Liver (tissue), 9 donors: ENCODE measurements around the gene AGBL5. TPM values are rescaled to one million over a fixed set of nuclear protein-coding genes. Genes with fewer than 3 reads are reported as not detected.

Source experiments
- DNase-seq: peaks from one replicate; pipeline ENCODE4 v3.0.0-alpha.2; 2017; ENCODE audit warnings: low spot score
- H3K27ac ChIP-seq, 2 donors: one replicate each; pipeline ENCODE4 v1.7.0; 2013; ENCODE audit warnings: inconsistent platforms in 2 of 2, low read length in 2 of 2, control low read depth in 1 of 2, low read depth in 1 of 2, mild to moderate bottlenecking in 1 of 2
- H3K27me3 ChIP-seq, 4 donors: one replicate each; pipeline versions ENCODE4 v1.6.1 to v1.7.0; 2013; ENCODE audit warnings: low read length in 3 of 4, inconsistent platforms in 1 of 4, mild to moderate bottlenecking in 1 of 4, moderate library complexity in 1 of 4; ENCODE audit not compliant: control insufficient read depth in 4 of 4, insufficient read depth in 4 of 4
- H3K36me3 ChIP-seq, 4 donors: one replicate each; pipeline versions ENCODE4 v1.6.1 to v1.7.0; 2013; ENCODE audit warnings: low read length in 3 of 4, mild to moderate bottlenecking in 3 of 4, low read depth in 1 of 4, moderate library complexity in 1 of 4; ENCODE audit not compliant: control insufficient read depth in 4 of 4, insufficient read depth in 3 of 4
- H3K4me1 ChIP-seq, 4 donors: one replicate each; pipeline versions ENCODE4 v1.6.1 to v1.7.0; 2013; ENCODE audit warnings: low read length in 3 of 4, mild to moderate bottlenecking in 3 of 4, moderate library complexity in 1 of 4; ENCODE audit not compliant: control insufficient read depth in 4 of 4, insufficient read depth in 4 of 4
- H3K4me3 ChIP-seq, 3 donors: one replicate each; pipeline versions ENCODE4 v1.6.1 to v1.7.0; 2013; ENCODE audit warnings: low read length in 3 of 3, control low read depth in 1 of 3, low read depth in 1 of 3, mild to moderate bottlenecking in 1 of 3
- H3K9ac ChIP-seq, 2 donors: one replicate each; pipeline ENCODE4 v1.7.0; 2013; ENCODE audit warnings: low read length in 2 of 2, mild to moderate bottlenecking in 2 of 2, moderate library complexity in 2 of 2, control low read depth in 1 of 2, low read depth in 1 of 2
- H3K9me3 ChIP-seq, 4 donors: one replicate each; pipeline versions ENCODE4 v1.6.1 to v1.7.0; 2013; ENCODE audit warnings: low read length in 3 of 4; ENCODE audit not compliant: control insufficient read depth in 4 of 4
- ATF3 ChIP-seq: IDR thresholded peaks from 2 replicates; pipeline ENCODE4 v1.6.1; 2016; ENCODE audit warnings: antibody characterized with exemption
- EGR1 ChIP-seq, 2 donors: IDR thresholded peaks; 2 replicates each; pipeline ENCODE4 v1.6.1; 2016 to 2018; ENCODE audit warnings: antibody characterized with exemption in 2 of 2, low read depth in 2 of 2
- FOXA1 ChIP-seq: IDR thresholded peaks from 2 replicates; pipeline ENCODE4 v1.6.1; 2016; ENCODE audit warnings: antibody characterized with exemption
- FOXA2 ChIP-seq: IDR thresholded peaks from 2 replicates; pipeline ENCODE4 v1.6.1; 2016; ENCODE audit warnings: antibody characterized with exemption
- GABPA ChIP-seq, 2 donors: IDR thresholded peaks in 1 of 2; conservative IDR thresholded peaks in 1 of 2; 2 replicates each; pipeline ENCODE4 v1.6.1; 2016; ENCODE audit warnings: antibody characterized with exemption in 2 of 2, mild to moderate bottlenecking in 1 of 2, moderate library complexity in 1 of 2
- HNF4A ChIP-seq, 2 donors: conservative IDR thresholded peaks; 2 replicates each; pipeline ENCODE4 v1.6.1; 2016; ENCODE audit warnings: antibody characterized with exemption in 2 of 2, mild to moderate bottlenecking in 2 of 2
- JUND ChIP-seq, 2 donors: IDR thresholded peaks; 2 replicates each; pipeline ENCODE4 v1.6.1; 2016; ENCODE audit warnings: antibody characterized with exemption in 2 of 2
- NR2F2 ChIP-seq: IDR thresholded peaks from 2 replicates; pipeline ENCODE4 v1.6.1; 2016; ENCODE audit warnings: antibody characterized with exemption
- RXRA ChIP-seq, 2 donors: IDR thresholded peaks; 2 replicates each; pipeline ENCODE4 v1.6.1; 2017 to 2018; ENCODE audit warnings: antibody characterized with exemption in 2 of 2, mild to moderate bottlenecking in 1 of 2
- SP1 ChIP-seq: IDR thresholded peaks from 2 replicates; pipeline ENCODE4 v1.6.1; 2018; ENCODE audit warnings: antibody characterized with exemption, mild to moderate bottlenecking
- TAF1 ChIP-seq: conservative IDR thresholded peaks from 2 replicates; pipeline ENCODE4 v1.6.1; 2016; ENCODE audit warnings: antibody characterized with exemption, mild to moderate bottlenecking
- WGBS: extraction: QIAGEN DNeasy Blood & Tissue Kit; methylation state at CpG from one replicate; pipeline ENCODE4 v1.1.7; 2013; 5-methylcytosine and 5-hydroxymethylcytosine counted together
- polyA plus RNA-seq, 2 donors: library from polyadenylated mRNA; stranded (reverse) in 1 of 2; unstranded in 1 of 2; fragments of 200-250 nt in 1 of 2; fragments of >200 nt in 1 of 2; fragmentation: Nextera tagmentation in 1 of 2; extraction: Ambion mirVana in 1 of 2; gene quantifications; one replicate each; pipeline versions ENCODE4 v1.2.1 to v1.2.3, GENCODE V29; 2013 to 2015
- total RNA-seq, 2 donors: library from RNA; depleted of rRNA; stranded (reverse); fragments of >200 nt; gene quantifications; one replicate each; pipeline ENCODE4 v1.2.3, GENCODE V29; 2014
- TF ChIP-seq, protein P1 (sequence below): IDR thresholded peaks from 2 replicates; pipeline ENCODE4 v1.6.1; 2016; ENCODE audit warnings: antibody characterized with exemption, mild to moderate bottlenecking
- TF ChIP-seq, protein P2 (sequence below): IDR thresholded peaks from 2 replicates; pipeline ENCODE4 v1.6.1; 2016; ENCODE audit warnings: antibody characterized with exemption
- donor health status: healthy.
- donor health status: healthy.
- donor health status: healthy.
- donor health status: healthy.
- donor health status: healthy.

The AGBL5 gene
- total and polyA plus RNA-seq, 4 donors, result 3.2 to 9.0 (median 4.8) TPM

DNA sequence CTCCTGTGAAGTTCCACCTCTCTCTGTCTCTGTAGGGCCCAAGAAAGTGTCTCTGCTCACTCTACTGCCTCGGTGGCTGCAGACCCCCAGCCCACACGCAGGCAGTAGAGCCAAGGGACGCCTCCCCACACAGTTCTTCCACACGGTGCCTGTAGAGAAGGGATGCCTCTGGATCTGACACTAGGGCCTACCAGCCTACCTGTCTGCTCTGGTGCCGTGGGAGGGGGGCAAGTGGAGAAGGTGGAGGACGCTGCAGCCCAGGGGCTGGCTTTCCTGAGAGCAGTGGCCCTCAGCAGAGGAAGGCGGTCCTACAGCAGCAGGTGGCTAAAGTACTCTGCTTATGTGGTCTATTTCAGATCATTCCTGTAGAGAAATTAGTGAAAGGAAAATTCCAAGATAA, 27.7 kb upstream of the AGBL5 start:
- Histone ChIP-seq H3K27me3 (no peaks in the 10 kb centered on the region), H3K9me3 (no peaks in the 10 kb centered on the region), H3K4me1 (peaks cover 10 to 27% (median 21%) of the 10 kb centered on the region in 4 donors), H3K36me3 (peaks cover 9 to 43% (median 14%) of the 10 kb centered on the region in 4 donors), H3K27ac (no peak overlapping the region), H3K4me3 (no peak overlapping the region), H3K9ac (no peak overlapping the region)
- WGBS, result 95% methylated on average over 7 of the region's 7 CpGs
- TF ChIP-seq FOXA2 (no peak), ATF3 (no peak), HNF4A (conservative IDR thresholded peaks at IDR 0.05) (no peak), RXRA (IDR thresholded peaks at IDR 0.05) (no peak), JUND (IDR thresholded peaks at IDR 0.05) (no peak), EGR1 (IDR thresholded peaks at IDR 0.05; ENCODE audit: low read depth in 2 of 2) (no peak), SP1 (no peak), TAF1 (no peak), FOXA1 (no peak), GABPA (IDR thresholded peaks at IDR 0.05 in 1 of 2, conservative IDR thresholded peaks at IDR 0.05 in 1 of 2) (no peak)
- TF ChIP-seq, protein P1, sequence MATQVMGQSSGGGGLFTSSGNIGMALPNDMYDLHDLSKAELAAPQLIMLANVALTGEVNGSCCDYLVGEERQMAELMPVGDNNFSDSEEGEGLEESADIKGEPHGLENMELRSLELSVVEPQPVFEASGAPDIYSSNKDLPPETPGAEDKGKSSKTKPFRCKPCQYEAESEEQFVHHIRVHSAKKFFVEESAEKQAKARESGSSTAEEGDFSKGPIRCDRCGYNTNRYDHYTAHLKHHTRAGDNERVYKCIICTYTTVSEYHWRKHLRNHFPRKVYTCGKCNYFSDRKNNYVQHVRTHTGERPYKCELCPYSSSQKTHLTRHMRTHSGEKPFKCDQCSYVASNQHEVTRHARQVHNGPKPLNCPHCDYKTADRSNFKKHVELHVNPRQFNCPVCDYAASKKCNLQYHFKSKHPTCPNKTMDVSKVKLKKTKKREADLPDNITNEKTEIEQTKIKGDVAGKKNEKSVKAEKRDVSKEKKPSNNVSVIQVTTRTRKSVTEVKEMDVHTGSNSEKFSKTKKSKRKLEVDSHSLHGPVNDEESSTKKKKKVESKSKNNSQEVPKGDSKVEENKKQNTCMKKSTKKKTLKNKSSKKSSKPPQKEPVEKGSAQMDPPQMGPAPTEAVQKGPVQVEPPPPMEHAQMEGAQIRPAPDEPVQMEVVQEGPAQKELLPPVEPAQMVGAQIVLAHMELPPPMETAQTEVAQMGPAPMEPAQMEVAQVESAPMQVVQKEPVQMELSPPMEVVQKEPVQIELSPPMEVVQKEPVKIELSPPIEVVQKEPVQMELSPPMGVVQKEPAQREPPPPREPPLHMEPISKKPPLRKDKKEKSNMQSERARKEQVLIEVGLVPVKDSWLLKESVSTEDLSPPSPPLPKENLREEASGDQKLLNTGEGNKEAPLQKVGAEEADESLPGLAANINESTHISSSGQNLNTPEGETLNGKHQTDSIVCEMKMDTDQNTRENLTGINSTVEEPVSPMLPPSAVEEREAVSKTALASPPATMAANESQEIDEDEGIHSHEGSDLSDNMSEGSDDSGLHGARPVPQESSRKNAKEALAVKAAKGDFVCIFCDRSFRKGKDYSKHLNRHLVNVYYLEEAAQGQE, result no peak
- TF ChIP-seq, protein P2, sequence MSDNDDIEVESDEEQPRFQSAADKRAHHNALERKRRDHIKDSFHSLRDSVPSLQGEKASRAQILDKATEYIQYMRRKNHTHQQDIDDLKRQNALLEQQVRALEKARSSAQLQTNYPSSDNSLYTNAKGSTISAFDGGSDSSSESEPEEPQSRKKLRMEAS, result no peak
- no peak for DNase-seq

DNA sequence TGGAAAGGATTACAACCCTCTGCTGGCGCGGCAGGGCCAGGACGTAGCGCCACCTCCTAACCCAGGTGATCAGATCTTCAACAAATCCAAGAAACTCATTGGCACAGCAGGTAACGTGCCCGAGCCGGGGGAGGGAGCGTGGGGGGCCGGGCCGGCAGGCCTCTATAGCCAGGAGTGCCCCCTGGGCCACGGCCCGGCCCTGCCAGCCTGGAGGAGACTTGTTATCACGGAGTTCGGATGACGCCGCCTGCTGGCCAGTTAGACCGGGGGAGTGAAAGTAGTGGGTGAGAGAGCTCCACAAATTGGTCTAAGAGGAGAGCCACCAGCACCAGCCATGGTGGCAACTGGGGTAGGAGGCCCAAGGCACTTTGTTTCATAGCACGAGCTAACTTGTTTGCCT, 27.3 kb upstream of the AGBL5 start:
- Histone ChIP-seq H3K9ac (no peak overlapping the region), H3K27me3 (no peaks in the 10 kb centered on the region), H3K27ac (no peak overlapping the region), H3K4me1 (peaks cover 10 to 27% (median 21%) of the 10 kb centered on the region in 4 donors), H3K4me3 (no peak overlapping the region), H3K9me3 (no peaks in the 10 kb centered on the region), H3K36me3 (peaks cover 9 to 43% (median 14%) of the 10 kb centered on the region in 4 donors)
- DNase-seq, result no peak
- WGBS, result 91% methylated on average over 18 of the region's 18 CpGs
- TF ChIP-seq, protein P1, result no peak
- TF ChIP-seq, protein P2, result no peak
- TF ChIP-seq SP1, result no peak
- no peak for TF ChIP-seq RXRA (IDR thresholded peaks at IDR 0.05)
- no peak for TF ChIP-seq NR2F2
- no peak for TF ChIP-seq FOXA2
- TF ChIP-seq TAF1, result no peak
